A549 (cell line): ENCODE measurements around the gene SRRM1. TPM values are rescaled to one million over a fixed set of nuclear protein-coding genes. Genes with fewer than 3 reads are reported as not detected.

Source experiments
- ATAC-seq, 2 experiments: fragments of 200-7000 bp in 1 of 2; fragments of >200 bp in 1 of 2; cut with Nextera tagmentation in 1 of 2; cut with Tn5 transposase in 1 of 2; 3 replicates each; pipeline versions ENCODE4 v1.8.0 to v1.9.1; 2018 to 2020; ENCODE audit warnings: mild to moderate bottlenecking in 1 of 2, moderate library complexity in 1 of 2
- CTCF ChIA-PET: fragments of 300-600 bp; sonication (Branson Sonifier 250); formaldehyde crosslinking; extraction: SDS; loops from one replicate; lab custom pipeline; 2021; ENCODE audit warnings: antibody characterized with exemption, inconsistent platforms; lab: Yijun Ruan, JAX
- POLR2A ChIA-PET: fragments of 350-600 bp; formaldehyde crosslinking; extraction: SDS; loops from one replicate; lab custom pipeline; 2021; ENCODE audit warnings: antibody characterized with exemption, inconsistent platforms; lab: Yijun Ruan, JAX
- DNase-seq, 2 experiments: peaks; one replicate each; pipeline versions ENCODE4 v3.0.0 to v3.0.0-alpha.2; 2011 to 2016; ENCODE audit warnings: low read depth in 1 of 2, low spot score in 1 of 2
- FAIRE-seq: peaks from 2 replicates; lab custom pipeline; 2011; peaks lifted over from hg19 to GRCh38; lab: Jason Lieb, UNC
- H3K27ac ChIP-seq, 2 experiments: fragments of >200 bp; sonication (Bioruptor Twin); formaldehyde crosslinking; 3 replicates each; pipeline ENCODE4 v1.5.1; 2016 to 2017
- H3K4me1 ChIP-seq: fragments of >200 bp; sonication (Bioruptor Twin); formaldehyde crosslinking; 3 replicates; pipeline ENCODE4 v1.6.1; 2016
- H3K4me2 ChIP-seq: fragments of >200 bp; sonication (Bioruptor Twin); formaldehyde crosslinking; 3 replicates; pipeline ENCODE4 v1.6.1; 2016
- H3K4me3 ChIP-seq: fragments of >200 bp; sonication (Bioruptor Twin); formaldehyde crosslinking; 3 replicates; pipeline ENCODE4 v1.5.1; 2016
- H3K9me3 ChIP-seq: fragments of >200 bp; sonication (Bioruptor Twin); formaldehyde crosslinking; 3 replicates; pipeline ENCODE4 v1.6.1; 2016
- CBX2 ChIP-seq: fragments of 200-600 bp; sonication (generic); IDR thresholded peaks from 2 replicates; pipeline ENCODE4 v1.6.1; 2016; ENCODE audit warnings: low read depth, mild to moderate bottlenecking, borderline replicate concordance
- CHD2 ChIP-seq: fragments of 150-350 bp; IDR thresholded peaks from 2 replicates; pipeline ENCODE4 v1.6.1; 2014; ENCODE audit warnings: low read length; ENCODE audit not compliant: partially characterized antibody
- CHD4 ChIP-seq: fragments of 200-600 bp; sonication (generic); IDR thresholded peaks from 2 replicates; pipeline ENCODE4 v1.6.1; 2016; ENCODE audit warnings: antibody characterized with exemption, mild to moderate bottlenecking, borderline replicate concordance
- EHMT2 ChIP-seq: fragments of 200-600 bp; sonication (generic); IDR thresholded peaks from 2 replicates; pipeline ENCODE4 v1.6.1; 2016; ENCODE audit warnings: antibody characterized with exemption, low read depth, mild to moderate bottlenecking, moderate library complexity
- EP300 ChIP-seq, 2 experiments: fragments of >200 bp; sonication (Bioruptor Twin); formaldehyde crosslinking; IDR thresholded peaks; 2 replicates in 1 of 2; 3 replicates in 1 of 2; pipeline ENCODE4 v1.6.1; 2016 to 2017
- ESRRA ChIP-seq: fragments of 150-350 bp; IDR thresholded peaks from 2 replicates; pipeline ENCODE4 v1.6.1; 2014; ENCODE audit warnings: mild to moderate bottlenecking, low read length, borderline replicate concordance
- HDAC2 ChIP-seq: fragments of 200-600 bp; sonication (generic); IDR thresholded peaks from 2 replicates; pipeline ENCODE4 v1.6.1; 2016
- HOXA7 ChIP-seq: fragments of 250-450 bp; sonication (Bioruptor Pico); IDR thresholded peaks from 2 replicates; pipeline ENCODE4 v1.5.0; 2020; ENCODE audit warnings: mild to moderate bottlenecking, moderate library complexity
- HOXB13 ChIP-seq: fragments of 250-450 bp; sonication (Bioruptor Pico); IDR thresholded peaks from 2 replicates; pipeline ENCODE4 v1.5.0; 2020; ENCODE audit warnings: low read depth, mild to moderate bottlenecking, moderate library complexity
- JUN ChIP-seq, 2 experiments: fragments of >200 bp; sonication (Bioruptor Twin); formaldehyde crosslinking; IDR thresholded peaks; 2 replicates in 1 of 2; 3 replicates in 1 of 2; pipeline ENCODE4 v1.6.1; 2016 to 2017
- KDM1A ChIP-seq: fragments of 200-600 bp; sonication (generic); IDR thresholded peaks from 2 replicates; pipeline ENCODE4 v1.6.1; 2016; ENCODE audit warnings: low read depth, mild to moderate bottlenecking
- KDM5A ChIP-seq: fragments of 200-600 bp; sonication (generic); IDR thresholded peaks from 2 replicates; pipeline ENCODE4 v1.6.1; 2016; ENCODE audit warnings: antibody characterized with exemption, mild to moderate bottlenecking
- MAFK ChIP-seq: fragments of 450-650 bp; IDR thresholded peaks from 2 replicates; pipeline ENCODE4 v1.6.1; 2014; ENCODE audit not compliant: partially characterized antibody
- NFE2L2 ChIP-seq: fragments of 150-350 bp; conservative IDR thresholded peaks from 2 replicates; pipeline ENCODE4 v1.6.1; 2014; ENCODE audit warnings: low read length
- POLR2A ChIP-seq: IDR thresholded peaks from 2 replicates; pipeline ENCODE4 v1.6.1; 2012; ENCODE audit warnings: mild to moderate bottlenecking, low read length
- RAD21 ChIP-seq, 2 experiments: fragments of >200 bp in 1 of 2; sonication (Bioruptor Twin) in 1 of 2; formaldehyde crosslinking in 1 of 2; IDR thresholded peaks in 1 of 2; conservative IDR thresholded peaks in 1 of 2; 2 replicates in 1 of 2; 3 replicates in 1 of 2; pipeline ENCODE4 v1.6.1; 2012 to 2018; ENCODE audit warnings: inconsistent platforms in 1 of 2
- RARB ChIP-seq: fragments of 250-450 bp; sonication (Bioruptor Pico); IDR thresholded peaks from 2 replicates; pipeline ENCODE4 v1.8.0; 2021; ENCODE audit warnings: mild to moderate bottlenecking, moderate library complexity
- RCOR1 ChIP-seq: fragments of 150-350 bp; IDR thresholded peaks from 2 replicates; pipeline ENCODE4 v1.6.1; 2014; ENCODE audit warnings: antibody characterized with exemption, low read length, low read depth
- RFX5 ChIP-seq: fragments of 450-650 bp; IDR thresholded peaks from 2 replicates; pipeline ENCODE4 v1.7.1; 2014; ENCODE audit warnings: antibody characterized with exemption, mild to moderate bottlenecking, moderate library complexity
- RNF2 ChIP-seq: fragments of 200-600 bp; sonication (generic); IDR thresholded peaks from 2 replicates; pipeline ENCODE4 v1.6.1; 2016; ENCODE audit warnings: low read depth, mild to moderate bottlenecking, antibody characterized with exemption, moderate library complexity, borderline replicate concordance
- SMC3 ChIP-seq: fragments of >200 bp; sonication (Bioruptor Twin); formaldehyde crosslinking; IDR thresholded peaks from 3 replicates; pipeline ENCODE4 v1.6.1; 2018; ENCODE audit warnings: inconsistent platforms
- SREBF2 ChIP-seq: fragments of 450-650 bp; IDR thresholded peaks from 2 replicates; pipeline ENCODE4 v1.6.1; 2014; ENCODE audit warnings: mild to moderate bottlenecking, moderate library complexity
- ZC3H11A ChIP-seq: fragments of 450-650 bp; IDR thresholded peaks from 2 replicates; pipeline ENCODE4 v1.6.1; 2014; ENCODE audit warnings: antibody characterized with exemption, mild to moderate bottlenecking
- WGBS: methylation state at CpG from one replicate; pipeline ENCODE4 v1.1.6; 2017; ENCODE audit errors: missing lambda C conversion rate; 5-methylcytosine and 5-hydroxymethylcytosine counted together
- polyA plus RNA-seq, 4 experiments: library from polyadenylated mRNA; depleted of rRNA in 3 of 4; stranded (reverse); fragments of >200 nt; fragmentation: RNase III in 1 of 4; extraction: RNeasy Plus Mini Kit Qiagen cat#74134 plus additional on column Dnase treatment in 1 of 4; gene quantifications; 2 replicates in 3 of 4; 3 replicates in 1 of 4; pipeline ENCODE4 v1.2.3, GENCODE V29; 2011 to 2017
- TF ChIP-seq, protein P1 (sequence below): IDR thresholded peaks from 2 replicates; pipeline ENCODE4 v1.6.1; 2012
- TF ChIP-seq, protein P2 (sequence below): IDR thresholded peaks from 2 replicates; pipeline ENCODE4 v1.6.1; 2012
- TF ChIP-seq, protein P3 (sequence below): fragments of >200 bp; sonication (Bioruptor Twin); formaldehyde crosslinking; IDR thresholded peaks from 2 replicates; pipeline ENCODE4 v1.6.1; 2016
- TF ChIP-seq, protein P4 (sequence below): fragments of 250-450 bp; sonication (Bioruptor Pico); IDR thresholded peaks from 2 replicates; pipeline ENCODE4 v1.5.0; 2021; ENCODE audit warnings: mild to moderate bottlenecking, moderate library complexity, borderline replicate concordance

SRRM1 gene
- polyA plus RNA-seq, 2 of the 4 experiments (the other 2 are of a cell fraction), result 59.6 to 72.5 TPM

DNA sequence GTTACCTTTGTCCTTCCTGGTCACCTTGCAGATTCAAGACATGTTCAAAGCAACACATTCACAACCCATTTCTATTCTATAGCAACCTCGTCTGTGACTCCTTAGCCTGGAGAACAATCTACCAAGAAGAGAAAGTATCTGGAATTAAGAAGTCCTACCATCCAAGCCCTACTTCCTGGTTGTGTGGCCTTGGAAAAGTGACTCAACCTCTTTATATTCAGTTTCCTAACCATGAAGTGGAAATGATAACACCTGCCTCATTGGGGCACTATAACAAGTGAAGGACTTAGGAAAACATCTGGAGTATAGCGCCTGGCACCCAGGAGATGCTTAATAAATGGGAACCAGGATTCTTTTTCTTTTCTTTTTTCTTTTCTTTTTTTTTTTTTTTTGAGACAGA, 36.5 kb upstream of the SRRM1 start:
- no peaks in the 10 kb centered on the region for H3K4me1 ChIP-seq
- WGBS, result 88% methylated on average over 2 of the region's 2 CpGs
- no peak overlapping the region for H3K4me2 ChIP-seq
- ATAC-seq (no peak), DNase-seq (no peak), FAIRE-seq (no peak)
- no peak overlapping the region for H3K27ac ChIP-seq
- H3K9me3 ChIP-seq, result no peaks in the 10 kb centered on the region
- ChIA-PET POLR2A (no interaction called here), CTCF (interaction anchor here (0.6 kb wide), 1 partner anchor 20 kb away, joined by 4 read pairs; no protein-coding TSS in a partner anchor)
- TF ChIP-seq HDAC2, result no peak
- TF ChIP-seq KDM1A, result no peak
- TF ChIP-seq, protein P1, sequence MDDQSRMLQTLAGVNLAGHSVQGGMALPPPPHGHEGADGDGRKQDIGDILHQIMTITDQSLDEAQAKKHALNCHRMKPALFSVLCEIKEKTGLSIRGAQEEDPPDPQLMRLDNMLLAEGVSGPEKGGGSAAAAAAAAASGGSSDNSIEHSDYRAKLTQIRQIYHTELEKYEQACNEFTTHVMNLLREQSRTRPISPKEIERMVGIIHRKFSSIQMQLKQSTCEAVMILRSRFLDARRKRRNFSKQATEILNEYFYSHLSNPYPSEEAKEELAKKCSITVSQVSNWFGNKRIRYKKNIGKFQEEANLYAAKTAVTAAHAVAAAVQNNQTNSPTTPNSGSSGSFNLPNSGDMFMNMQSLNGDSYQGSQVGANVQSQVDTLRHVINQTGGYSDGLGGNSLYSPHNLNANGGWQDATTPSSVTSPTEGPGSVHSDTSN, result no peak
- no peak for TF ChIP-seq RCOR1
- no peak for TF ChIP-seq HOXA7
- no peak for TF ChIP-seq RNF2
- no peak for TF ChIP-seq RFX5
- no peak overlapping the region for H3K4me3 ChIP-seq

DNA sequence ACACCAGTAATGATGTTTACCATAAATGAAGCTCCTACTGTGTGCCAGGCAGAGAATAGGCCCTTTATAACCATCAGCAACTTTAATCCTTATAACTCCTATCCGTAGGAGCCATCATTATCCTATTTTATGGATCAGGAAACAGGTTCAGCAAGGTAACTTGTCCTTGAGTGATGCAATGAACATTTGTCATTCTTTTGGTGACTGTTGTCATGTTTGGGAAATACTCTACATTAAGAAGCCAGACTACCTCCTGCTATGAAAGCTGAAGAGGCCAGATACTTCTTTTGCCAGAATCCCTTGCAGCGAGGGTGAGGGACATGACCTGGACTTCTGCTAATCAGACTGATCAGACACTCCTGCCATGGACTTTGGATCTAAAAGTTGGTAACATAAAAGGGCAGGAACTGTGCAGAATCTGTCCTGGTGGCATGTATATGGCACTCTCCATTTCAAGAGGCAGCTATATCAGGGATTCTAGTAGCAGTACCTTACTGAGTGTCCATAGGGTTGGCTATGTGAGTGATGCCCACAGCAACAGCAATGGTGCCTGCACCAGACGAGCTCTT, 33.1 kb upstream of the SRRM1 start:
- H3K4me2 ChIP-seq, result no peak overlapping the region
- ATAC-seq (0 out of 6 replicates have a peak, but pooled peaks of 1 of the 2 experiments have one; percentile 8), FAIRE-seq (no peak), DNase-seq (no peak)
- no peaks in the 10 kb centered on the region for H3K4me1 ChIP-seq
- TF ChIP-seq, protein P2, sequence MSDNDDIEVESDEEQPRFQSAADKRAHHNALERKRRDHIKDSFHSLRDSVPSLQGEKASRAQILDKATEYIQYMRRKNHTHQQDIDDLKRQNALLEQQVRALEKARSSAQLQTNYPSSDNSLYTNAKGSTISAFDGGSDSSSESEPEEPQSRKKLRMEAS, result no peak
- no peak for TF ChIP-seq CBX2
- no peak for TF ChIP-seq POLR2A
- no peak for TF ChIP-seq HOXB13 (CRISPR knock-in tag)
- TF ChIP-seq ZC3H11A, result no peak
- TF ChIP-seq JUN (IDR thresholded peaks at IDR 0.05), result no peak
- no peak for TF ChIP-seq NFE2L2
- TF ChIP-seq SMC3, result no peak
- no peak for TF ChIP-seq RAD21 (conservative IDR thresholded peaks at IDR 0.05 in 1 of 2, IDR thresholded peaks at IDR 0.05 in 1 of 2)
- no peak for TF ChIP-seq ESRRA
- TF ChIP-seq, protein P3, sequence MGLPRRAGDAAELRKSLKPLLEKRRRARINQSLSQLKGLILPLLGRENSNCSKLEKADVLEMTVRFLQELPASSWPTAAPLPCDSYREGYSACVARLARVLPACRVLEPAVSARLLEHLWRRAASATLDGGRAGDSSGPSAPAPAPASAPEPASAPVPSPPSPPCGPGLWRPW, result no peak
- no peak for TF ChIP-seq KDM5A
- TF ChIP-seq RARB, result no peak
- no peak for TF ChIP-seq EP300 (IDR thresholded peaks at IDR 0.05)
- TF ChIP-seq EHMT2, result no peak
- TF ChIP-seq, protein P1, result no peak
- TF ChIP-seq RNF2, result no peak
- H3K9me3 ChIP-seq, result no peaks in the 10 kb centered on the region
- POLR2A ChIA-PET, result no interaction called here
- CTCF ChIA-PET, result interaction anchor here (1.1 to 2.3 kb wide), 3 partner anchors 9 to 23 kb away, joined by 3 to 6 read pairs (median 3); no protein-coding TSS in a partner anchor
- no peak overlapping the region for H3K27ac ChIP-seq
- no peak overlapping the region for H3K4me3 ChIP-seq
- 60% methylated on average over 3 of the region's 3 CpGs for WGBS

DNA sequence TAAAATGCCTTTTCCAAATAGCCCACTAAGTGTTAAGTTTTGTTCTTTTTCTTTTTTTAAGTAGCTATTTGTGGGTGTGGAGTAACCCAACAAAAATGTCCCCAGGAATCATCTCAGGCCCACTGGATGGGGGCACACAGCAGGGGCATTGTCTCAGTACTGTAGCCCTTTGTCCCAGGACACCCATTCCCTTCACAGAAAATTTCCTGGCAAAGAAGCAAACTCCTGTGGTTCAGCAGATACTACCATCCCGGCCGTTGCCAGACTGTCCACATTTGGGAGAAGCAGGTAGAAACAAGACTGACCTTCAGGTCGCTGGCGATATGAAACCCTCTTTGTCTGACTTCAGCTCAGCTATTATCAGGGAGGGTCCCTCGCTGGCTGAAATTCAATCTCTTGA, 23.7 kb upstream of the SRRM1 start:
- Histone ChIP-seq H3K4me1 (no peaks in the 10 kb centered on the region), H3K4me3 (no peak overlapping the region), H3K4me2 (no peak overlapping the region), H3K27ac (no peak overlapping the region), H3K9me3 (no peaks in the 10 kb centered on the region)
- CTCF ChIA-PET, result interaction anchor here (0.6 to 1.7 kb wide), 4 partner anchors 9 to 92 kb away, joined by 3 to 4 read pairs (median 3); no protein-coding TSS in a partner anchor
- FAIRE-seq, result no peak
- no peak for DNase-seq
- ATAC-seq, result no peak
- 89% methylated on average over 5 of the region's 5 CpGs for WGBS
- POLR2A ChIA-PET, result no interaction called here
- TF ChIP-seq SMC3 (no peak), HOXB13 (CRISPR knock-in tag) (no peak), MAFK (no peak), HOXA7 (no peak), CHD2 (no peak), EHMT2 (no peak), CHD4 (no peak), ZC3H11A (no peak), SREBF2 (no peak)
- TF ChIP-seq, protein P4, sequence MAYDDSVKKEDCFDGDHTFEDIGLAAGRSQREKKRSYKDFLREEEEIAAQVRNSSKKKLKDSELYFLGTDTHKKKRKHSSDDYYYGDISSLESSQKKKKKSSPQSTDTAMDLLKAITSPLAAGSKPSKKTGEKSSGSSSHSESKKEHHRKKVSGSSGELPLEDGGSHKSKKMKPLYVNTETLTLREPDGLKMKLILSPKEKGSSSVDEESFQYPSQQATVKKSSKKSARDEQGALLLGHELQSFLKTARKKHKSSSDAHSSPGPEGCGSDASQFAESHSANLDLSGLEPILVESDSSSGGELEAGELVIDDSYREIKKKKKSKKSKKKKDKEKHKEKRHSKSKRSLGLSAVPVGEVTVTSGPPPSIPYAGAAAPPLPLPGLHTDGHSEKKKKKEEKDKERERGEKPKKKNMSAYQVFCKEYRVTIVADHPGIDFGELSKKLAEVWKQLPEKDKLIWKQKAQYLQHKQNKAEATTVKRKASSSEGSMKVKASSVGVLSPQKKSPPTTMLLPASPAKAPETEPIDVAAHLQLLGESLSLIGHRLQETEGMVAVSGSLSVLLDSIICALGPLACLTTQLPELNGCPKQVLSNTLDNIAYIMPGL (CRISPR knock-in tag), result no peak
